Testis (tissue), 2 donors: ENCODE measurements around the gene KCNA5.

Experiments
- CTCF ChIP-seq, 3 experiments: fragments of 450-650 bp in 2 of 3; fragments of 200-600 bp in 1 of 3; sonication (generic) in 1 of 3; IDR thresholded peaks; one replicate each; pipeline ENCODE4 v1.5.1; 2016 to 2019; ENCODE audit warnings: antibody characterized with exemption in 3 of 3, mild to moderate bottlenecking in 2 of 3, moderate library complexity in 1 of 3
- POLR2A ChIP-seq: fragments of 450-650 bp; IDR thresholded peaks from one replicate; pipeline ENCODE4 v1.6.1; 2017; ENCODE audit warnings: antibody characterized with exemption, mild to moderate bottlenecking, moderate library complexity

DNA sequence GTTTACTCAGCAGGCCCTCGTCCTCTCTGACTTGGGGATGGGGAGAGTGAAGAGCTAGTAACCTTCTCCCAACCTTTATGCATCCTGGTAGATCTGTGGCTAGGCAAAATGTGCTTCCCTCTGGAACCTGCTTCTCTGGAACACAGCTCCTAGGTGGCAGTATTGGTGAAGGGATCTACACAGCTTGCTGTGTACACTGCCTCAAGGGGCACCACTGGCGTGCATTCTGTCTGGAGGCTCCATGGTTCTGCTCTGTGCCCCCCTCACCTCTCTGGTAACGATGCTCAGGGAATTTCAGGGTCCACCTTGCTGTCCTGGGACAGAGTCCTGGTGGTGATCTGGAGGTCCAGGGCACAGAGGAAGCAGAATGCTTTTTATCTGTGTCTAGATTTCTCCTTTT is 43.5 kb upstream of the KCNA5 start:
- TF ChIP-seq CTCF (IDR thresholded peaks at IDR 0.05): no peak
- no peak for TF ChIP-seq POLR2A
